Endometrium (tissue), 2 donors: ENCODE measurements around the gene FGF16.
"Not testable (repeated sequence)": the region's sequence is repeated elsewhere in the genome, so short reads cannot be mapped to it uniquely, and the experiment has no call there.

Source experiments
- FAIRE-seq: peaks from 2 replicates; lab custom pipeline; 2012; peaks lifted over from hg19 to GRCh38; lab: Jason Lieb, UNC
- donor health status: control.
- donor health status: control.

The FGF16 gene

GRCh38 chrX:77447653-77448569 lies 722 bp downstream of the FGF16 start:
- FAIRE-seq: no peak

DNA sequence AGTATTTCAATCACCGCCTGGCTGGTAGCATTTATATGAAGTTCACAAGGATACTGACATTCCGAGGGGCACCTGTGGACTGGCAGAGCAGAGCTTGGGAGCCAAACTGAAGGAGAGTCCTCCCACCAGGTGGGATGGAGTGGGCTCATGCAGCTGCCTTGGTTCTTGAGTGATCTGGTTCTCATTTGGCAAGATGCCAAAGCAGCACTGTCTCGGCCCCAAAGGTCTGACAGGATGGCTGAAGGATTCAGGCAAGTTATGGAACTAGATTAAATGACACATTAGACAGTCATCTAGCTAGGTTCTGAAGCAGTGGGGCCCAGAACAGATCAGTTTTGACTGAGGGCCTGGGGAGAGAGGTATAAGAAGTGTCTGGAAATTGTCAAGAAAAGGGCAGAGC lies 3.2 kb downstream of the FGF16 start:
- FAIRE-seq: no peak

- no peak for FAIRE-seq
These were observed 3.8 kb downstream of the FGF16 start for GRCh38 chrX:77450996-77451395.

GRCh38 chrX:77453190-77453589 lies 6.0 kb downstream of the FGF16 start:
- no peak for FAIRE-seq

GRCh38 chrX:77455437-77455836 lies 8.2 kb downstream of the FGF16 start:
- no peak for FAIRE-seq

GRCh38 chrX:77484045-77484444 lies 36.9 kb downstream of the FGF16 start:
- FAIRE-seq: no peak

GRCh38 chrX:77493677-77494553 lies 46.7 kb downstream of the FGF16 start:
- FAIRE-seq: no peak

GRCh38 chrX:77500164-77500563 lies 53.0 kb downstream of the FGF16 start:
- not testable (repeated sequence) for FAIRE-seq

DNA sequence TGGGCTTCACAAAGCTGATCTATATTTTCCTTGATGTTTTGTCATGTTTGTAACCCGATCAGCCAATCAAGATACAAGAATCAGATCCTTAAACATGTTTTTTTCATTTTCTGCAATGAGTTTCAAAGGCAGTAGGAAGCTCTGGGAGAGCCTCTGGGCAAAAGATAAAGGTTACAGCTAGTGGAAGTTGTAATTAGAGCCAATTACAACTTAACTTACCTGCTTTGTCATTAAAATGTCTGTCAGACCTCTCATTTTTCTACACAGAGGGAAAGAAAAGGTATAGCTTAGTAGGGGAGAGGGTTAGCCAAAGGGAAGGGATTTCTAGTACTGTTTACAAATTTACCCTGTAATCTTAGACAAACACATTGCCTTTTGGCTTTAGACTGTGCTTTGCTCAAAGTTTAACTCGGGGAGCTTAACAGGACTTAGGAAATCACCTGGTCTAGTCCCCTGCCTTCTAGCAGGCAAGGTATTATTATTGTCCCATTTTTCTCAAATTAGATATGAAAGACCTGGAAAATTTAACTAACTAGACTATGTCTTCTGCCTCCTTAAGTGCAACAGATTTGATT lies 55.8 kb downstream of the FGF16 start:
- FAIRE-seq: no peak

GRCh38 chrX:77505227-77505626 lies 58.0 kb downstream of the FGF16 start:
- no peak for FAIRE-seq
